HG03139 (cell line): ENCODE measurements around the gene POLR1F.

Experiments used
- ATAC-seq: cut with Tn5 transposase; IDR thresholded peaks from one replicate; pipeline ENCODE4 v1.9.1; 2021; ENCODE audit not compliant: unreplicated experiment

POLR1F gene

GRCh38 chr7:19675816-19676215 is 33.0 kb downstream of the POLR1F start:
- no peak for ATAC-seq

- no peak for ATAC-seq
Observed at GRCh38 chr7:19674266-19674960, 34.4 kb downstream of the POLR1F start.

GRCh38 chr7:19670806-19671205 is 38.0 kb downstream of the POLR1F start:
- ATAC-seq, result no peak

GRCh38 chr7:19665399-19666008 is 43.3 kb downstream of the POLR1F start:
- ATAC-seq, result peak; percentile 42

GRCh38 chr7:19663816-19664462 is 44.9 kb downstream of the POLR1F start:
- peak; percentile 82 for ATAC-seq

GRCh38 chr7:19648791-19649190 is 60.0 kb downstream of the POLR1F start:
- ATAC-seq, result no peak
